AG04450 (cell line): Measurements from ENCODE around the gene PARD3. TPM values are rescaled to one million over a fixed set of nuclear protein-coding genes. Genes with fewer than 3 reads are reported as not detected.

Experiments used
- CTCF ChIA-PET: fragments of 300-600, 350-600 bp; formaldehyde crosslinking; extraction: SDS; loops from one replicate; lab custom pipeline; 2022; ENCODE audit warnings: antibody characterized with exemption, inconsistent platforms; lab: Charles Lee
- POLR2A ChIA-PET: fragments of 350-600 bp; formaldehyde crosslinking; extraction: SDS; loops from one replicate; lab custom pipeline; 2021; ENCODE audit warnings: antibody characterized with exemption, inconsistent platforms; lab: Yijun Ruan, JAX
- DNase-seq: peaks from one replicate; pipeline ENCODE4 v3.0.0-alpha.2; 2011; ENCODE audit warnings: low read depth, low spot score
- H3K27ac ChIP-seq: one replicate; pipeline ENCODE4 v1.5.1; 2012; ENCODE audit warnings: low read depth, low read length, control low read depth
- H3K27me3 ChIP-seq: one replicate; pipeline ENCODE4 v1.6.0; 2012; ENCODE audit warnings: low read length; ENCODE audit not compliant: control insufficient read depth, insufficient read depth
- H3K4me3 ChIP-seq: 2 replicates; pipeline ENCODE4 v1.5.1; 2011; ENCODE audit warnings: mild to moderate bottlenecking, low read depth, low read length, control low read depth
- H3K9me3 ChIP-seq: 2 replicates; pipeline ENCODE4 v1.5.1; 2012; ENCODE audit warnings: low read length; ENCODE audit not compliant: control insufficient read depth, insufficient read depth
- polyA plus RNA-seq: library from polyadenylated mRNA; depleted of rRNA; stranded (reverse); fragments of >200 nt; gene quantifications from 2 replicates; pipeline ENCODE4 v1.2.3, GENCODE V29; 2011
- TF ChIP-seq, protein P1 (sequence below): IDR thresholded peaks from 2 replicates; pipeline ENCODE4 v1.5.1; 2011; ENCODE audit warnings: low read depth, low read length, control low read depth, inconsistent platforms

PARD3 gene
- polyA plus RNA-seq, 1 experiment: 43.1 TPM

DNA sequence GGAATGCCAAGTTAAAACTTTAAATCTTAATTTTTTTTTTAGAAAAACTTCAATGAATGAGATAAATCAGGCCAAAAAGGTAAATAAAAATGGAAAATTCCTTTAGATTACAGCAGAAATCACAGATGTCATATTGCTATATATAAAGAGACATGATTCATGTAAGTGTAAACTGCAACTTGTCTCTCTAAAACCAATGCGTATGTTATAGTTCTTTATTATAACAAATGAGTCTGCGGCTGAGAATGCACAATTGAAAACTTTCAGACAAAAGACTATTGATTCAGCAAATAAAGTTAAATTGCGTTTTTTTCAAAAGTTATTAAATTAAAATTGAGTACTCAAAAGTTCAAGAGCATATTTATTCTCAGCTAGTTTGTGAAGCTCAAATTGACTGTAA, 425.3 kb downstream of the PARD3 start:
- Histone ChIP-seq H3K9me3 (no peaks in the 10 kb centered on the region), H3K27me3 (no peaks in the 10 kb centered on the region), H3K27ac (peak overlapping the region; percentile 58), H3K4me3 (no peak overlapping the region)
- POLR2A ChIA-PET: no interaction called here
- no peak for DNase-seq
- CTCF ChIA-PET: no interaction called here
- TF ChIP-seq, protein P1, sequence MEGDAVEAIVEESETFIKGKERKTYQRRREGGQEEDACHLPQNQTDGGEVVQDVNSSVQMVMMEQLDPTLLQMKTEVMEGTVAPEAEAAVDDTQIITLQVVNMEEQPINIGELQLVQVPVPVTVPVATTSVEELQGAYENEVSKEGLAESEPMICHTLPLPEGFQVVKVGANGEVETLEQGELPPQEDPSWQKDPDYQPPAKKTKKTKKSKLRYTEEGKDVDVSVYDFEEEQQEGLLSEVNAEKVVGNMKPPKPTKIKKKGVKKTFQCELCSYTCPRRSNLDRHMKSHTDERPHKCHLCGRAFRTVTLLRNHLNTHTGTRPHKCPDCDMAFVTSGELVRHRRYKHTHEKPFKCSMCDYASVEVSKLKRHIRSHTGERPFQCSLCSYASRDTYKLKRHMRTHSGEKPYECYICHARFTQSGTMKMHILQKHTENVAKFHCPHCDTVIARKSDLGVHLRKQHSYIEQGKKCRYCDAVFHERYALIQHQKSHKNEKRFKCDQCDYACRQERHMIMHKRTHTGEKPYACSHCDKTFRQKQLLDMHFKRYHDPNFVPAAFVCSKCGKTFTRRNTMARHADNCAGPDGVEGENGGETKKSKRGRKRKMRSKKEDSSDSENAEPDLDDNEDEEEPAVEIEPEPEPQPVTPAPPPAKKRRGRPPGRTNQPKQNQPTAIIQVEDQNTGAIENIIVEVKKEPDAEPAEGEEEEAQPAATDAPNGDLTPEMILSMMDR: no peak

DNA sequence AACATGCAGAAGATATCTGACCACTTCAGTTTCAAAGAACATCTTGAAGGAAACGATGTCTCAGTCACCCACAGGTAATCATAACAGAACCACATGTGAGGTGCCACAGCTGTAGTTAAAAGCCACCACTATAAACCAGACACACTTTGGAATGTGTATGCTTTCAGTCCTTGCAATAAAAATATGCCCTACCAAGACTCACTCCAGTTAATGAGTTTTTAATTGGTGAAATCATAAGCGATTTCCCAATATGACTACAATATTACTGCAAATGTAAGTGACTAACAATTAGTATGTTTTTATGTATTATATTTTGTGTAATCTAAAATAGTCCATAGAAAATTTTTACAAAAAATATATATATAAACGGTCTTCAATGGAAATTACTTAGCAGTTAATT, 428.2 kb downstream of the PARD3 start:
- Histone ChIP-seq H3K27me3 (no peaks in the 10 kb centered on the region), H3K9me3 (no peaks in the 10 kb centered on the region), H3K27ac (no peak overlapping the region), H3K4me3 (no peak overlapping the region)
- TF ChIP-seq, protein P1: no peak
- ChIA-PET CTCF (no interaction called here), POLR2A (no interaction called here)
- no peak for DNase-seq

DNA sequence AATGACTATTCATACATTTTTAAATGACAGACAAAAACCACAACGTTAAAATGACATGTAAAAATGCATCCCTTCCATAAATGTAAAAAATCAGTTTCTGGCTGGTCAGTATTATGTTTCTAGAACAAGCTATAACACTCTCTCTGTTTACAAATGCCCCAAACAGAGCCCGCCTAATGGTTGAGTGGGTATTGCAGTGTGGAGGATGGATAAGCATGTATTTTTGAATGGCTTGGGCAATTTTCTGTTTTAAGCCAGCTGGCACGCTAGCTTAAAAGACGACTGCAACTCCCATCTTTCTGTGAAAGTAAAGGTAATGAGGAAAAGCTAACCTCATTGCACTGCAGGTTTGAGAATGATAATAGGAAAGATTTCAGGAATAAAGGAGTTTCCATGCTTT, 430.7 kb downstream of the PARD3 start:
- no peak for DNase-seq
- Histone ChIP-seq H3K27ac (no peak overlapping the region), H3K4me3 (no peak overlapping the region), H3K9me3 (no peaks in the 10 kb centered on the region), H3K27me3 (no peaks in the 10 kb centered on the region)
- ChIA-PET CTCF (no interaction called here), POLR2A (no interaction called here)
- TF ChIP-seq, protein P1: no peak

DNA sequence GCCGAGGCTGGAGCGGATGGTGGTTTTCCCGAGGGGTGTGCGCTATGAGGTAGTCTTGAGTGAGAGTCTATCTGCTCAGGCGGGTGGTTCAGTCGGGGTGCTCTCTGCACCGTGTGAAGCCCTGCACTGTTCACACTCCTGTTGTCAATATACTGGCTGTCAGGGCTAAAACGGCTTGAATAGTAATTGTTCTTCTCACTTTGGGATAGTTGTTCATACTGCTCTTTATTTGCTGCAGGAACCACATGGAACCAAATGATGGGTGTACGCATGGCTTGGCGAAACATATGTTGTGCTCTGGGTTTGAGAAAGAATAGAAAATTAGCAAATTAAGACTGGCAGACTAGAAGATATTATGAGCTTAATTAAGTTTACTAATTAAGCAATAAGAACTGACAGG, 432.5 kb downstream of the PARD3 start:
- Histone ChIP-seq H3K9me3 (no peaks in the 10 kb centered on the region), H3K27ac (no peak overlapping the region), H3K4me3 (no peak overlapping the region), H3K27me3 (no peaks in the 10 kb centered on the region)
- no peak for DNase-seq
- ChIA-PET CTCF (interaction anchor here (1.4 kb wide), 1 partner anchor 255 kb away, joined by 3 read pairs; no protein-coding TSS in a partner anchor), POLR2A (no interaction called here)
- TF ChIP-seq, protein P1: no peak

DNA sequence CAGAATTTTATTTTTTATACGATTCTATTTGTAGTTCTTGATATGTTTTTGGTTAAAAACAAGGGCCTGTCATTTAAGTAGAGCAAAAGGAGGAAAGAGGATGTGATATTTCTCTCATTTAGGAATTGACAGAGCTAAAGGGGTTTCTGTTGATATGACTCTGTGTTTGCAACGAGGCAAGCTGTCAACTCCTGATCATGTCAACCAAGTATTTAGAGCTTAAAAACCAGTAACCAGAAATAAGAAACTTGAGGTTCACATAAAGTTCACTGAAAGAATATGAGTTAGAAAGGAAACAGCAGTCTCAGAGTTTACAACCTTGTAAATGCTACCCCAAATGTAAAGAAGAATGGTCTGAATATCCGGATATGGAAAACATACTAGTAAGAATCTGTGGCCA, 434.2 kb downstream of the PARD3 start:
- no peaks in the 10 kb centered on the region for H3K27me3 ChIP-seq
- H3K27ac ChIP-seq: no peak overlapping the region
- POLR2A ChIA-PET: no interaction called here
- no peak overlapping the region for H3K4me3 ChIP-seq
- no peak for DNase-seq
- TF ChIP-seq, protein P1: no peak
- CTCF ChIA-PET: no interaction called here
- no peaks in the 10 kb centered on the region for H3K9me3 ChIP-seq
